A549 treated with Mapracorat at 1 μM for 4 hours (cell line): Measurements from ENCODE around the gene OVCH1. TPM values are rescaled to one million over a fixed set of nuclear protein-coding genes. Genes with fewer than 3 reads are reported as not detected.

ENCODE experiments used
- total RNA-seq: library from RNA; stranded (reverse); fragments of 200-300 nt; extraction: Qiagen RNA extraction; gene quantifications from 5 replicates; pipeline ENCODE4 v1.2.3, GENCODE V29; 2022

OVCH1 gene
- total RNA-seq = not detected in 5 replicates

DNA sequence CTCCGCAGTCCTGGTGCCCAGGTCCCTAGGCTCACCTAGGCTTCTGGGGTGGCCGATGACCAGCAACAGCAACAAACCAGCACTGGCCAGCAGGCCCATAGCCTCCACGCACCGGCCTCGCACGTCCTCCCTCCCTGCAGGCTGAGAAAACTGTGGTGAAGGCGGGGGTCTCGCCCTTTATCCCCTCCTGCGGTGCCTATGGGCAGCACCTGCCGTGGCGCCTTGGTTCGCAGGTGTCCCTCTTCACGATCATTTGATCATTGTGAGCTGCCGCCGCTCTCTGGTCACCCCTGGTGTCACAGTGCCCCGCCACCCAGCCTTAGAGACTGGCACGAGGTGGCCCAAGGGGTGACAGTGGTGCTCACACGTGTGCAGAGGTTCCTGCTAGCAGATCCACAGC, at the start of gene OVCH1:
Gene OVCH1 (minus strand): TSS at position 99 of the 400 bp plus-strand sequence. CDS start 0 bp downstream, at position 99.

GRCh38 chr12:29380536-29381523, 116.7 kb downstream of the OVCH1 start, which contains the start of gene ERGIC2:
Gene ERGIC2, minus strand, starts transcription at chr12:29381172. Its CDS starts 9,539 bp downstream, at chr12:29371633.

Other genes starting within 250 kb of the OVCH1 start
- 62.8 to 74.5 TPM (median 64.0 TPM) in 5 replicates for gene ERGIC2, start 116.5 kb downstream of the OVCH1 start, total RNA-seq